HG03565 (cell line): ENCODE data around the gene RBP5.
"Not testable (repeated sequence)": the region's sequence is repeated elsewhere in the genome, so short reads cannot be mapped to it uniquely, and the experiment has no call there.

Experiments used
- ATAC-seq: cut with Tn5 transposase; IDR thresholded peaks from one replicate; pipeline ENCODE4 v1.9.1; 2021; ENCODE audit warnings: mild to moderate bottlenecking, moderate library complexity; ENCODE audit not compliant: unreplicated experiment

RBP5 gene

GRCh38 chr12:7123806-7124522, 4.7 kb downstream of the RBP5 start:
- no peak for ATAC-seq

- ATAC-seq = no peak
Observed at GRCh38 chr12:7122811-7123769, 5.6 kb downstream of the RBP5 start.

- no peak for ATAC-seq
Observed at GRCh38 chr12:7121324-7121723, 7.4 kb downstream of the RBP5 start.

GRCh38 chr12:7120166-7120565, 8.5 kb downstream of the RBP5 start:
- no peak for ATAC-seq

- ATAC-seq = no peak
Observed at GRCh38 chr12:7118881-7119280, 9.8 kb downstream of the RBP5 start.

GRCh38 chr12:7117670-7118069, 11.0 kb downstream of the RBP5 start:
- ATAC-seq = no peak

GRCh38 chr12:7116916-7117315, 11.8 kb downstream of the RBP5 start:
- no peak for ATAC-seq

- ATAC-seq = no peak
Observed at GRCh38 chr12:7116196-7116595, 12.5 kb downstream of the RBP5 start.

GRCh38 chr12:7114851-7115250, 13.8 kb downstream of the RBP5 start:
- no peak for ATAC-seq

- no peak for ATAC-seq
Observed at GRCh38 chr12:7114008-7114407, 14.7 kb downstream of the RBP5 start.

GRCh38 chr12:7113389-7113871, 15.3 kb downstream of the RBP5 start:
- ATAC-seq = no peak

- ATAC-seq = no peak
Observed at GRCh38 chr12:7112041-7112440, 16.6 kb downstream of the RBP5 start.

GRCh38 chr12:7110661-7111060, 18.0 kb downstream of the RBP5 start:
- ATAC-seq = no peak

GRCh38 chr12:7109572-7109920, 19.1 kb downstream of the RBP5 start:
- ATAC-seq = no peak

- ATAC-seq = no peak
Observed at GRCh38 chr12:7108796-7109571, 19.7 kb downstream of the RBP5 start, which contains the start of gene C1RL. TSS of gene C1RL (minus strand) at chr12:7109214. CDS start at chr12:7109180, 34 bp downstream.

- ATAC-seq = peak; percentile 75
Observed at GRCh38 chr12:7108003-7108795, 20.5 kb downstream of the RBP5 start.

- no peak for ATAC-seq
Observed at GRCh38 chr12:7107636-7108002, 21.1 kb downstream of the RBP5 start.

GRCh38 chr12:7107181-7107580, 21.5 kb downstream of the RBP5 start:
- not testable (repeated sequence) for ATAC-seq

- ATAC-seq = no peak
Observed at GRCh38 chr12:7106082-7106481, 22.6 kb downstream of the RBP5 start.

GRCh38 chr12:7103837-7104584, 24.7 kb downstream of the RBP5 start:
- ATAC-seq = no peak
